GM13977 (cell line): ENCODE results near the gene PARD3B.

ENCODE experiments used
- DNase-seq: peaks from one replicate; pipeline ENCODE4 v3.0.0; 2012; ENCODE audit warnings: low spot score
- CTCF ChIP-seq: IDR thresholded peaks from 2 replicates; pipeline ENCODE4 v1.5.1; 2012; ENCODE audit warnings: mild to moderate bottlenecking, control low read depth; ENCODE audit not compliant: insufficient read depth; ENCODE audit errors: extremely low read depth, missing control alignments
- in situ Hi-C: fragments of 300-500 bp; cut with MboI; formaldehyde crosslinking; loops from one replicate; pipeline ENCODE4 v1.12.0; 2022; ENCODE audit warnings: low sequenced_read_pairs, low pct_unique_long_range_greater_than_20kb, mixed read lengths, inconsistent platforms; ENCODE audit not compliant: unreplicated experiment

The PARD3B gene

DNA sequence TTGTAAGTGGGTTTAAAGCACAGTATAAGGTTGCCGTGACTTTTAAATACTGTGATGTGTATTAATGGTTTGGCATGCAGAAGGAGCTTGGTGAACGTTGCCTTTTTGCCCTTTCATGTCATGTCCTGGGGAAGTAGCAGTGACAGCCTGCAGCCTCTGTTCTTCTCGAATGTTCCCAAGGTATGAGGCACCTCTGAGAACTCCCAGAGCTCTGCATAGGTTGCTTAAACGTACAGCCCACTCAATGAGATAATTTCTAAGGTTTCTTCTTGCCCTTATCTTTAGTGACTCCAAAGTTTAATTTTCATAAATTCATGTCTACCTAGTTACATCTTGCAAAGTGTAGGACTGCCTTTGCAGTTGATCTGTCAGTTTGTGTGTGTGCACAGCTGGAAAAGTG, 36.7 kb downstream of the PARD3B start:
- no peak for TF ChIP-seq CTCF
- DNase-seq = no peak
- in situ Hi-C loops = no loop called here

DNA sequence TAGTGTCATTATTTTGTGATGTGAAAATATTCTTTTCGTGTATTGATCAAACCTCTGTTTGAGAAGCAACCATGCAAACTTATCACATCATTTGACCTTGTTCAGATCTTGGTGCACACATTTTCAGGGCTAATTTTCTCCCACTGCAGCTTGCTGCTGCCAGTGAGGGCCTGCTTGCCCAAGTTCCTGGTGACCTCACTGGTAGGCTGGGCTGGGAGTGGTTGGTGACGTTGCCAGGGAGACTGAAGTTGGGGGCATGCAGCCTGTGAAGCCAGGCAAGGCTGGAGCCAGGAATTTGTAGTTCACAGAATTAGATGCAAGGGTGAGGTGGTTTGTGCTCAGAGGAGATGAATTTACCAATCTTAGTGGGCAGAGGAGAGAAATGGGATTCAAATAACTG, 38.5 kb downstream of the PARD3B start:
- TF ChIP-seq CTCF = no peak
- no peak for DNase-seq
- in situ Hi-C loops = no loop called here

GRCh38 chr2:204585930-204586329, 40.7 kb downstream of the PARD3B start:
- in situ Hi-C loops = no loop called here
- TF ChIP-seq CTCF = no peak
- no peak for DNase-seq

- TF ChIP-seq CTCF = no peak
- in situ Hi-C loops = no loop called here
- no peak for DNase-seq
Observed at GRCh38 chr2:204586444-204587180, 41.3 kb downstream of the PARD3B start.

- in situ Hi-C loops = no loop called here
- DNase-seq = no peak
- TF ChIP-seq CTCF = no peak
Observed at GRCh38 chr2:204590063-204590462, 44.8 kb downstream of the PARD3B start.

GRCh38 chr2:204591225-204591624, 46.0 kb downstream of the PARD3B start:
- TF ChIP-seq CTCF = no peak
- in situ Hi-C loops = no loop called here
- DNase-seq = no peak
